Astrocyte (in vitro differentiated cells and primary cell): Measurements from ENCODE around the gene CMC1.

Experiments
- EZH2 ChIP-seq: IDR thresholded peaks from 2 replicates; pipeline ENCODE4 v1.6.1; 2012; ENCODE audit warnings: mild to moderate bottlenecking, low read length, inconsistent platforms; ENCODE audit not compliant: insufficient read depth
- TF ChIP-seq, protein P1 (sequence below): IDR thresholded peaks from 2 replicates; pipeline ENCODE4 v1.5.1; 2011; ENCODE audit warnings: low read depth, mild to moderate bottlenecking, inconsistent platforms, low read length, moderate library complexity; ENCODE audit not compliant: insufficient read depth

DNA sequence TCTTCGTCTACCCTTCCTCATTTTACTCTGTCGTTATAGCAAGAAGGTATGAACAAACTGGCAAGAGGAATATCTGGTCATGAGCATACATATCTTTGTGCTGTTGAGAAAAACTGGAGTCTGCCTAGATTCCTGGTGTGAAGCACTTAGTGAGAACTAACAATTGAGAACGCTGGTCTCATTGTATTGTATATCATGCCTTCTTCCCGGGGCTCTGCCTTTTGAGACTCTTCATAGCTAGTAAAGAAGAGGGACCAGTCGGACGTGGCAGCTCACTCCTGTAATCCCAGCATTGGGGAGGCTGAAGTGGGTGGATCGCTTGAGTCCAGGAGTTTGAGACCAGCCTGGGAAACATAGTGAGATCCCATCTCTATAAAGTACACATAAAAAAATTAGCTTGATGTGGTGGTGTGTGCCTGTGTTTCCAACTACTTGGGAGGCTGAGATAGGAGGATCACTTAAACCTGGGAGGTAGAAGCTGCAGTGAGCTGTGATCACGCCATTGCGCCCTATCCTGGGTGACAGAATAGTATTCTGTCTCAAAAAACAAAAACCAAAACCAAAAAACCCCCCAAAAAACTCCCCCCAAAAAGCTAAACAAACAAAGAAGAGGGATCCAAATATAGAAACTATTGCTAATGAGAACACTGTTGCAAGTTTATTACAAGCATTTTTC, 11.8 kb downstream of the CMC1 start:
- TF ChIP-seq, protein P1, sequence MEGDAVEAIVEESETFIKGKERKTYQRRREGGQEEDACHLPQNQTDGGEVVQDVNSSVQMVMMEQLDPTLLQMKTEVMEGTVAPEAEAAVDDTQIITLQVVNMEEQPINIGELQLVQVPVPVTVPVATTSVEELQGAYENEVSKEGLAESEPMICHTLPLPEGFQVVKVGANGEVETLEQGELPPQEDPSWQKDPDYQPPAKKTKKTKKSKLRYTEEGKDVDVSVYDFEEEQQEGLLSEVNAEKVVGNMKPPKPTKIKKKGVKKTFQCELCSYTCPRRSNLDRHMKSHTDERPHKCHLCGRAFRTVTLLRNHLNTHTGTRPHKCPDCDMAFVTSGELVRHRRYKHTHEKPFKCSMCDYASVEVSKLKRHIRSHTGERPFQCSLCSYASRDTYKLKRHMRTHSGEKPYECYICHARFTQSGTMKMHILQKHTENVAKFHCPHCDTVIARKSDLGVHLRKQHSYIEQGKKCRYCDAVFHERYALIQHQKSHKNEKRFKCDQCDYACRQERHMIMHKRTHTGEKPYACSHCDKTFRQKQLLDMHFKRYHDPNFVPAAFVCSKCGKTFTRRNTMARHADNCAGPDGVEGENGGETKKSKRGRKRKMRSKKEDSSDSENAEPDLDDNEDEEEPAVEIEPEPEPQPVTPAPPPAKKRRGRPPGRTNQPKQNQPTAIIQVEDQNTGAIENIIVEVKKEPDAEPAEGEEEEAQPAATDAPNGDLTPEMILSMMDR, result no peak
- no peak for TF ChIP-seq EZH2
